Astrocyte (in vitro differentiated cells and primary cell): ENCODE data around the gene PPFIBP1. TPM values are rescaled to one million over a fixed set of nuclear protein-coding genes. Genes with fewer than 3 reads are reported as not detected.

ENCODE experiments used
- DNase-seq: peaks from one replicate; pipeline ENCODE4 v3.0.0-alpha.2; 2010; ENCODE audit warnings: low read depth
- FAIRE-seq: peaks from 2 replicates; lab custom pipeline; 2011; peaks lifted over from hg19 to GRCh38; lab: Jason Lieb, UNC
- H2AFZ ChIP-seq: 2 replicates; pipeline ENCODE4 v1.6.0; 2012; ENCODE audit warnings: low read depth, low read length, inconsistent platforms
- H3K27ac ChIP-seq: 2 replicates; pipeline ENCODE4 v1.5.1; 2011; ENCODE audit warnings: low read depth, low read length, inconsistent platforms
- H3K27me3 ChIP-seq: 2 replicates; pipeline ENCODE4 v1.6.0; 2011; ENCODE audit warnings: low read length, inconsistent platforms; ENCODE audit not compliant: insufficient read depth
- H3K36me3 ChIP-seq: 2 replicates; pipeline ENCODE4 v1.5.1; 2011; ENCODE audit warnings: low read length, inconsistent platforms; ENCODE audit not compliant: insufficient read depth
- H3K4me1 ChIP-seq: 2 replicates; pipeline ENCODE4 v1.5.1; 2011; ENCODE audit warnings: low read length, inconsistent platforms; ENCODE audit not compliant: insufficient read depth
- H3K4me2 ChIP-seq: 2 replicates; pipeline ENCODE4 v1.6.0; 2012; ENCODE audit warnings: low read length, inconsistent platforms
- H3K4me3 ChIP-seq: 2 replicates; pipeline ENCODE4 v1.5.1; 2011; ENCODE audit warnings: low read depth, mild to moderate bottlenecking, low read length, inconsistent platforms; ENCODE audit not compliant: insufficient read depth
- H3K79me2 ChIP-seq: 2 replicates; pipeline ENCODE4 v1.6.0; 2012; ENCODE audit warnings: mild to moderate bottlenecking, low read length, inconsistent platforms; ENCODE audit not compliant: insufficient read depth
- H3K9ac ChIP-seq: 2 replicates; pipeline ENCODE4 v1.6.0; 2012; ENCODE audit warnings: mild to moderate bottlenecking, low read length, inconsistent platforms
- H3K9me3 ChIP-seq: 2 replicates; pipeline ENCODE4 v1.5.1; 2012; ENCODE audit warnings: low read depth, mild to moderate bottlenecking, low read length, inconsistent platforms; ENCODE audit not compliant: insufficient read depth
- H4K20me1 ChIP-seq: 2 replicates; pipeline ENCODE4 v1.6.0; 2012; ENCODE audit warnings: low read length, inconsistent platforms; ENCODE audit not compliant: insufficient read depth
- H3K27ac Mint-ChIP-seq: one replicate; pipeline ENCODE4 v1.8.0; 2021; ENCODE audit warnings: mild to moderate bottlenecking, mixed read lengths; ENCODE audit not compliant: unreplicated experiment
- H3K27me3 Mint-ChIP-seq: one replicate; pipeline ENCODE4 v1.8.0; 2021; ENCODE audit warnings: low read depth, mixed read lengths; ENCODE audit not compliant: unreplicated experiment
- H3K36me3 Mint-ChIP-seq: one replicate; pipeline ENCODE4 v1.8.0; 2021; ENCODE audit warnings: low read depth, mixed read lengths; ENCODE audit not compliant: unreplicated experiment
- H3K4me1 Mint-ChIP-seq: one replicate; pipeline ENCODE4 v1.8.0; 2021; ENCODE audit warnings: low read depth, mixed read lengths; ENCODE audit not compliant: unreplicated experiment
- H3K4me3 Mint-ChIP-seq: one replicate; pipeline ENCODE4 v1.8.0; 2021; ENCODE audit warnings: mild to moderate bottlenecking, moderate library complexity, mixed read lengths; ENCODE audit not compliant: unreplicated experiment
- H3K9me3 Mint-ChIP-seq: one replicate; pipeline ENCODE4 v1.8.0; 2021; ENCODE audit warnings: mild to moderate bottlenecking, mixed read lengths; ENCODE audit not compliant: unreplicated experiment
- CTCF ChIP-seq: IDR thresholded peaks from 2 replicates; pipeline ENCODE4 v1.5.1; 2011; ENCODE audit warnings: low read depth, mild to moderate bottlenecking, inconsistent platforms, low read length, moderate library complexity; ENCODE audit not compliant: insufficient read depth
- EZH2 ChIP-seq: IDR thresholded peaks from 2 replicates; pipeline ENCODE4 v1.6.1; 2012; ENCODE audit warnings: mild to moderate bottlenecking, low read length, inconsistent platforms; ENCODE audit not compliant: insufficient read depth
- total RNA-seq: library from RNA; stranded (reverse); gene quantifications from 2 replicates; pipeline ENCODE4 v1.2.1, GENCODE V29; 2021

The PPFIBP1 gene
- total RNA-seq, 1 donor from 2014 or later: 147 TPM

- H3K4me1 Mint-ChIP-seq: peaks cover 30% of the 10 kb centered on the region
- peak; percentile 66 for FAIRE-seq
- H3K9me3 Mint-ChIP-seq: no peaks in the 10 kb centered on the region
- H3K36me3 ChIP-seq: no peaks in the 10 kb centered on the region
- H3K27me3 Mint-ChIP-seq: no peaks in the 10 kb centered on the region
- peaks cover 14% of the 10 kb centered on the region for H3K4me1 ChIP-seq
- no peak overlapping the region for H3K4me3 Mint-ChIP-seq
- H3K27ac ChIP-seq: no peak overlapping the region
- peaks cover 86% of the 10 kb centered on the region for H3K79me2 ChIP-seq
- DNase-seq: peak; percentile 76
- no peak overlapping the region for H3K9ac ChIP-seq
- peaks cover 12% of the 10 kb centered on the region for H3K36me3 Mint-ChIP-seq
- no peak for TF ChIP-seq CTCF
- TF ChIP-seq EZH2: no peak
- H2AFZ ChIP-seq: no peak overlapping the region
- H3K4me3 ChIP-seq: no peak overlapping the region
- H3K27me3 ChIP-seq: no peaks in the 10 kb centered on the region
- peaks cover 25% of the 10 kb centered on the region for H4K20me1 ChIP-seq
- no peak overlapping the region for H3K27ac Mint-ChIP-seq
- no peaks in the 10 kb centered on the region for H3K9me3 ChIP-seq
- peak overlapping the region; percentile 42 for H3K4me2 ChIP-seq
These were observed 86.4 kb downstream of the PPFIBP1 start for GRCh38 chr12:27610374-27610773.

GRCh38 chr12:27614386-27614785 is 90.4 kb downstream of the PPFIBP1 start:
- DNase-seq: no peak
- Histone ChIP-seq H3K4me1 (peaks cover 42% of the 10 kb centered on the region), H2AFZ (no peak overlapping the region), H3K9me3 (no peaks in the 10 kb centered on the region), H3K79me2 (peaks cover 78% of the 10 kb centered on the region), H3K4me3 (no peak overlapping the region), H3K9ac (no peak overlapping the region), H3K36me3 (no peaks in the 10 kb centered on the region), H3K27ac (no peak overlapping the region), H4K20me1 (peaks cover 17% of the 10 kb centered on the region), H3K27me3 (no peaks in the 10 kb centered on the region), H3K4me2 (no peak overlapping the region)
- H3K4me1 Mint-ChIP-seq: peaks cover 45% of the 10 kb centered on the region
- H3K36me3 Mint-ChIP-seq: peaks cover 10% of the 10 kb centered on the region
- no peak overlapping the region for H3K4me3 Mint-ChIP-seq
- FAIRE-seq: no peak
- no peaks in the 10 kb centered on the region for H3K9me3 Mint-ChIP-seq
- TF ChIP-seq CTCF (no peak), EZH2 (no peak)
- no peak overlapping the region for H3K27ac Mint-ChIP-seq
- no peaks in the 10 kb centered on the region for H3K27me3 Mint-ChIP-seq

DNA sequence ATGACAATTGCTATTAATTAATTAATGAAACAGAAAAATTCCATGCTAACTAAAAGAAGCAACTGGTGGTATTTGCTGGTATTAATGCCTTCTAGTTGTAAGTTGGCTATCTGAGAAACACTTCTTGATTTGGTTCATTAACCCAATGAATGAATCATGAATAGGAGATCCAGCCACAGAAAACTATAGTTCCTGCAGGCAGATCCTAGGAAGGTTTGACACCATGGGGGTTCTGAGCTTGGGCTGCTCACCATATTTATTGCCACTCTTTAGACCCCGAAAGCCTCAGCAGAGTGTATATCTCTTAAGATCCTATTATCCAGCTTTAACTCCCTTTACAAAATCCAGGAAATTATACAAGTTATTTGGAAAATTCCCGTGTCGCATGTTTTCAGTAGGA is 90.9 kb downstream of the PPFIBP1 start:
- no peak for FAIRE-seq
- Histone ChIP-seq H4K20me1 (peaks cover 12% of the 10 kb centered on the region), H3K27ac (peak overlapping the region; percentile 78), H3K4me2 (peak overlapping the region; percentile 46), H3K9me3 (no peaks in the 10 kb centered on the region), H2AFZ (no peak overlapping the region), H3K4me1 (peaks cover 43% of the 10 kb centered on the region), H3K36me3 (no peaks in the 10 kb centered on the region), H3K4me3 (no peak overlapping the region), H3K79me2 (peaks cover 74% of the 10 kb centered on the region), H3K9ac (no peak overlapping the region), H3K27me3 (no peaks in the 10 kb centered on the region)
- H3K36me3 Mint-ChIP-seq: peaks cover 10% of the 10 kb centered on the region
- no peaks in the 10 kb centered on the region for H3K9me3 Mint-ChIP-seq
- no peak overlapping the region for H3K4me3 Mint-ChIP-seq
- peaks cover 48% of the 10 kb centered on the region for H3K4me1 Mint-ChIP-seq
- H3K27ac Mint-ChIP-seq: no peak overlapping the region
- no peak for TF ChIP-seq CTCF
- TF ChIP-seq EZH2: no peak
- DNase-seq: no peak
- no peaks in the 10 kb centered on the region for H3K27me3 Mint-ChIP-seq
